HG02798 (cell line): ENCODE results near the gene PDE11A.
A peak's percentile ranks its signal among the peaks of the same experiment; 100 is the strongest.

Source experiments
- ATAC-seq: cut with Tn5 transposase; IDR thresholded peaks from one replicate; pipeline ENCODE4 v1.9.1; 2021; ENCODE audit warnings: mild to moderate bottlenecking; ENCODE audit not compliant: unreplicated experiment, poor library complexity

PDE11A gene

DNA sequence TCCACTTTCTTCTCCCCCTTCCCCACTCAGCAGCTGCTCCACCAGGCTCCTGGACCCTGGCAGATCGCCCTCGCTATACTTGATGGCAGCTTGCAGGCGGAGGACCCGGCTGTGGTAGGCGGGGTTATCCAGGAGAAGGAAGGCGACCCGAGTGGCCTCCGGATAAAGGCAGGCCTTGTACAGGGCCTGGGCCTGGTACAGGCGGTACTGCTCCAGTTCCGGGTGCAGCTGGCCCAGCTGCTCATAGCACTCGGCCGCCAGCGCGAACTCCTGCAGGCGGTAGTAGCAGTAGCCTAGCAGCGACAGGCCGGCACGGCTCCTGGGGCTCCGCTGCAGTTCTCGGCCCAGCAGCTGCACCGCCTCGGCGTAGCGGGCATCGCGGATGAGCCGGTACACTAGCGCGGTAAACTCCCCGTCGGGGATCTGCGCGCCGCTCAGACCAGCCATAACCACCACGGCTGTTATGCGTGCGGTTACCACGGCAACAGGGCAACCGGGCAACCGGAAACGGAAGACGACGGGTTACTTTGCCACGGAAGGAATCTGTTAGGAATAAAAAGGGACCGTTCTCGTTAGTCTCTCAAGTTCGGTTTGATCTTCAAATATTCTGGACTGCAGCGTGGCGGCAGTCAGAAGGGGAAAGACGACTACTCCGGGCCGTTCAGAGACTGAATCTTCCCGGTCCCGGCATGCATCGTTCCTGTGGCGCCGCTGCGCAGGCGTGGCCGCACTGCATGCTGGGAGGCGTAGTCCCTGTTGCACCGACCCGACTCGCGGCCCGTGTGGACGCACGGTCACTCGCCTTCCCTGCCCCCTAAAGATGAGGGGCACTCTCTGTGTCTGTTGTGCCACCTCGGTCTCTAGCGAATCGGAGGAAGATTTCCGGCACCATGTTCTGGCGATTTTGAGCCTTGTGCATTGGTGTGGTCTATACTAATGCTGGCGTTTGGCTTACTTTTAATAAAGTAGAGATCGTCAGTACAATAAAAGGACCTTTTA is 454.0 kb downstream of the PDE11A start:
- ATAC-seq = peak; percentile 98

DNA sequence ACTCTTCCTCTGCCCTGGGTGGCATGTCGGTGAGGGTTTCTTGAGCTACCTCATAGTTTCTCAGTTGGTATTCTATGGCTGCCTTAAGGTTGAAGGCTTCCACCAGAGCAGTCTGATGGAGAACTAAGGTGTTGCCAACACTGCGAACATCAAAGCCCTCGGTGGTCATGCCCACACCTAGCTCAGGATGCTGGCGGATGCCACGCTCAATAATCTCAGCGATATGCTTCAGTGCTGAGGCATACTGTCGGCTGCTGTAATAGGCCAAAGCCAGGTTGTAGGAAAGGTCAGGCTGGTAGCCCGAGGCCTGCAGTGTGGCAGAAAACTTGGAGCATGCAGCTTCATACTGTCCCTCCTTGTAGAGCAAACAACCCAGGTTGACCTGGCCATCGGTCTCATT is 454.7 kb downstream of the PDE11A start:
- no peak for ATAC-seq

DNA sequence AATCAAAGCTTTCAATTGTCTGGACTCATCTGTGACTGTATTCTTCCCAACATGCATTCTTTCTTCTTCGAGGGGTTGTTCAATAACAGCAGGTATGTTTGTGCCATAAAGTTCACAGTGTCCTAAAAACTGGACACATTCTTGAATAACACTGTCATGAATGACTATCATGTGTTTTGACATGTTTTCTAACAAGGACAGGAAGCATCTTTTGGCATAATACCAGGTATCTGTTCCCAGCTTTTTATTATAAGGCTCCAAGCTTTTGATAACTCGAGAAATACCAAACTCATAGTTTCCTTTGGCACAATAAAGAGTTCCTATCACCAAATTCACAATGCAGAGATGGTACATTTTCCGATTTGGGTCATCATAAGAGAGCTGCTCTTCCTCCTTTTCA is 455.8 kb downstream of the PDE11A start:
- no peak for ATAC-seq

DNA sequence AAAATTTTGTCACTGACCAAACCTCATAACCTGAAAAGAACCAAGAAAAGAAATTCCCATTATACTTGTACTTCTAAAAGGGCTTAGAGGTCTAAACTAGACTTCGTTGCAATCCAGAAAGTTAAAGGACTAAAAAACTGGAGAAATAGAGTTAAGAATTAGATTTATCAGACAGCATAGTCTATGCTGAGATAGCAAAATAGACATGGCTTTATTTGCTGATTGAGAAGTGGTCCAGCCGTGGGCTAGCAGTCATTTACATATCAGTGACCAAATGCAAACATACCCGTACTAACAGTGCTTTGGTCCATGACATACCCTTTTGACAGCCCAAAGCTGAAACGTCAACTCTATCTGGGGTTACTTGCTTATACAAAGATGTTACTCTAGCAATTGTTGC is 456.5 kb downstream of the PDE11A start:
- ATAC-seq = no peak

DNA sequence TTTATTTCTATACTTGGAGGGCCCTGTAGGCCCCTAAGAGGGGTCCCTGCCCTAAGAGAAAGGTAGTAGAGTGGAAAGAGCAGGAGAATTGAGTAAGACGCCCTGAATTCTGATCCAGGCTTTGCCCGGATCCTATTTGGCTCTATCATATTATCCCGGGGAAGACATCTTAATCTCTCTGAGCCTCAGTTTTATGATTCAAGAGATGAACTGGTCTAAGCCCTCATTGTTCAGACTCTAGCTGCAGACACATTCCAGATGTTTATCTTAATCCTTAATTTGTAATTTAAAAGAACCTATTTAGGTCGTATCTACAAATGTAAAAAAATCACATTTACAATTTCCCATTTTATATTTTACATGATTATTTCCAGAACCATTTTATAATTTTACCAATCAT is 459.9 kb downstream of the PDE11A start:
- no peak for ATAC-seq

DNA sequence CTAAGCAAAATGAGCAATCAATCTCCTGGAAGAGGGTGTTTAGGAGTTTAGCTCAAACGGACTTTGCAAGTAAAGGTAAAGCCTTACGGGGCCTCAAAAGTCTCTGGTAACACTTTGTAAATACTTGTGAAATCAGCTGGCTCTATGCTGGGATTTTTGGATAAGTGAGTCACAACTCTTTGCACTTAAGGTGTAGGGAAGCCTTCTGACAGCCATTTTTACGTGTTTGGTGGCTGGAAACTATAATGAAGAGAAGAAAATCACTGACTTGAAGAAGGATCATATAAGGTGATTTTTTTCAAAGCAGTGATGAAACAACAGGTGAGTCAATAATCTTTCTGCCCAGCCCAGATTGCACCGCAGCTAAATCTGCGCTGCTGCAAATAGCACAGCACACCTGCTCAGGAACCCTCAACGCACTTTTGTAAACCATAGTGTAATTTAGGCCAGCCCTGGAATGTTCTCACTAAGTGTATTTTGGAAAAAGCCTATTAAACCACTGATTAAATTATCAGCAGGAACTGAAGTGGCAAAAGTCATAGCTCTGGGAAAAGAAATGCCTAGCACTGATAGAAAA is 461.2 kb downstream of the PDE11A start:
- ATAC-seq = no peak

DNA sequence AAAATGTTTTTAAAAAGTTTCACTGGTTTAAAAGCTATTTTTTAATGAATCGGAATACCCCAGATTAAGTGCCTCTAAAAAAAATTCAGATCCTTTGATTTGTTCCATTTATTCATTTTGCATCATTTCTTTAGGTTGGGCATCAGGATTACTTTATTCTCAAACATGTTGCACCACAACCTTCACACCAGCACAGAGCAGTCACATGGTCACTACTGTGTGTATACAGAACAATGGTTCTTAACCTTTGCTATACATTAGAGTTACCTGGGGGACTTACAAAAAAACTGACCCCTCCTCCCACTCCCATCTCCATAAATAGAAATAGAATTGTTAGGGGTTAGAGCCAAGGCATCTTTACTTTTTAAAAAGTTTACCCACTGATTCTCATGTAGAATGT is 461.8 kb downstream of the PDE11A start:
- ATAC-seq = no peak

DNA sequence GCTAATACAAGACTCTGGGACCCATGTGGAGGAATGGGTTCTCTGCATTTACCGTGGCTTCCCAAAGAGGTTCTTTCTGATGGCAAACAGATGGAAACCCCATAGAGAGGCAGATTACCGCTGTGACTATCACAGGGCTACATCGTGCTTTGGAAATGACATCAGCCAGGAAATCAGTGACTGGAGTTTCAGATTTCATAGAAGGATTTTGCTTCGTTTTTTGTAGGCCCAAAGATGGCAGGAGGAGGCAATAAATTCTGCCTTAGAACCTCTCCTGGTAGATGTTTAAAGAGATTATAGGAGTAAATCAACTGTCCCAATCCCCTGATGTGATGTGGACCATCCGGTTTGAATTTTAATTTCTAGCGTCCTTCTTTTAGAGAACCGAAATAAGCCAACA is 465.9 kb downstream of the PDE11A start:
- no peak for ATAC-seq

DNA sequence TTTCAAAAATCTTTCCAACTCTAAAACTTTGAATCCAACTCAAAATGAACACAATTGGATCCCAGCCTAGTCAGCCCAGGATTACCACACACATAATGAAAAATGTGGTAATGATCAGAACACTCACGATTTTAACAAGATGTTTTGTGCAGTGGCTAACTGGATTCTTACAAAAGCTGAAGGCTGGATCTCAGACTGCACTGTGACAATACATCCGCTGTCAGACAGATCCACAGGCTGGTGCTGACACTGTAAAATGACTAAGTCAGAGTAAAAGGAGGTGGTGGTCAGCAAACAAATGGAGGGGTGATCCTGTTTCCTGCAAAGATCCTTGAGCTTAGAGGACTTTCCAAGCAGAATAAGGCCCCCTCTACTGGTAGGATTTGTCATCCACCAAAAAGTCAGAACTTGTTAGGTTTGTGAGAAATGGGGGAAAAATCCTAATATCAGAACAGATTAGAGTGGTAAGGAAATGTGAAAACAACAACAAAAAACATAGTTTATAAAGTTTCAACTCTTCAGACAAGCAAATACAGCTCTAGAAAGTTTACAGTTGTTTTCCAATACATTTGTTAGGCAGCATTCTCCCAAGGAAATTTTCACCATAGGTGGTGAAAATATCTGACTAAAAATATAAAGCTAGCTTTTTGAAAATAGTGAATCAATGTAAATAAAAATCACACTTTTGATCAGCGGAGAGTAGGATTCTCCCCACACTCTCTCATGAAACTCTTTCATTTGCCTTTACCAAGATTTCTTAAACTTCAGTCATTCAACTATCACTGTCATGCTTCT is 468.1 kb downstream of the PDE11A start:
- no peak for ATAC-seq

DNA sequence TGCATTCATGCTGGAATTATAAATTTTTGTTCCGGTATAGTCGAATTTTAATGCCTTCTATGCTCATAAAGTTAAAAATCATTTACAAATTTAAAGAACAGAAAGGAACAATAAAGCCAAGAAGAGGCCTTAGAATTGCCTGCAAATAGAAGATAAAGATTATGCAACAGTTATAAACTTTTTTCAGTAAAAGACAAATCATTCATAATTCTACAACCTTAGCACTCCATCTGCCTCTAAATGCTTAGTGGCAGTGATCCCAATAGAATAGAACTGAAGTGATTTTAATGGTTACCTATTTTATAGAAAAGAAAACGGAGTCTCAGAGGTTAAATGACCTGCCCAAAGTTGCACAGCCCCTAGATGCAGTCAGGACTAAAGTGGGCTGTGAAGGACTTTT is 468.8 kb downstream of the PDE11A start:
- ATAC-seq = no peak

DNA sequence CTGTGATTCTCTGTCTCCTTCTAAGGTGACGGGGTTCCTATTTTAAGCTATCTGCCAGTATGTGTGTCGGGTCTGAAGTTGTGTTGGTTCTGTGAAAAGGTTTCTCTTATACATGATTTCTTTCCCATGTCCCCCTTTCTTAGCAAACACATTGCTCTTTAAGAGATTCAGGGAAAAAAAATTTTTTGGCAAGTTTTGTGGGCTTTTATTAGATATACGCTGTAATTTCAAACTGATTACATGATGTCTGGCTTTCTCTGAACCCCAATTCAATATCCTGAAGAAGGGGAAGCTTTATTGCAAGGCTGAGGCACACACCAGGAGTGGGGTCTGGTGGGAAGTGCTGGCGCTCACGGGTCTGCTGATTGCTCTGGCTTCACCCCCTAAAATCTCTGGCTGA is 469.4 kb downstream of the PDE11A start:
- ATAC-seq = no peak

DNA sequence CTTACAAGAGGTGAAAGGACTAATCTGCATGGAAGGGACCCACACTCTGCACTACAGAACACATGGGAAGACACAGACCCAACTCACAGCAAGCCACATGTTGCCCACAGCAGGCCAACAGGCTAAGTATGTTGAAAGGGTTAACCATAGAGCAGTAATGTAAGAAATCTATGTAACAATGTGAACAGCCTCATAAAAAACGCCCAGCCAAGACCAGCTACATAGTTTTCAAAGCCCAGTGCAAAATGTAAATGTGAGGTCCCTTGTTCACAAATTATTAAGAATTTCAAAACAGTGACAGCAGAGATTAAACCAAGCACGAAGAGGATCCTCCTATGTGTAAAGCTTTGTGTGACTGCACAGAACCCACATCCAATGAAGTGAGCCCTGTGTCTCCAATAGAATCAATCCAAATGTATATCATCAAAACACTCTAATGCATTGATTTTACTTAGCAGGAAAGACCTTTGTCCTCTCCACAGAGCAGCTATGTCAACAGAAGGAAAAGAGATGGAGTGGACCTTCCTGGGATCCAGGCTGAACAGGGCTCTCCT is 469.9 kb downstream of the PDE11A start:
- no peak for ATAC-seq

DNA sequence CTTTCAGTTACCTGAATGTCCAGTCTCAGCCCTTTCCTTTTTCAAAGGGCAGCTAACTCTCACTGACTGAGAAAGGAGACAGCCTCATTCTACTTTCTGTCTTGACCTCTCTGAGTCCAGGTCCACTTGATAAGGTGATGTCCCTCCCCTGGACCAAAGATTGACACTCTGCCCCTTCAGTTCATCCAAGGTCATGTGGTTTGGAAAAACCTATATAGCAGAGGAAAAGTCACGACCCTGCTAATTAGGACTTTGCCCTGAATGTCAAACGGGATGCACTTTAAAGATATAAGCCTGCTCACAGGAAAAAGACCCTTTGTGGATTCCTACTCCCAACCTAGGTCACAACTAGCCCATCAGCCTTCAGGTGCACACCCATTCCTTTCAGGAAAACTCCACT is 471.7 kb downstream of the PDE11A start:
- ATAC-seq = no peak

DNA sequence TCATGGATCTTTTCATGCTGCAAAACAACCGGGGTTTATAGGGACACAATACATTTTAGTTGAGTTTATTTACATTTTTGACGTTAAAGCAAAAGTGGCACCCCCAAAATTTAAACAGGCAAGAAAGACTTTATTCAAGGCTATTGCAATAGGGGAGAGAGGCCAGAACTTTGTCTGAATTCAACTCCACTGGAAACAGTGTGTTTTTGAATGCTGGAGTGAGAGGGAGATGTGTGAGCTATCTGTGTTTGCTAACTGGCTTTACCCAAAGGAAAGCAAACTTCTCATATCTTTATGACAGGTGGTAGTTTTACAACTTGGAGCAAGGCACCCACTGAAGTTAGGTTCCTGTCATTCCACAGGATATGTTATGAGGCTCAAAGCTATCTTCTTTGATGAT is 472.6 kb downstream of the PDE11A start:
- ATAC-seq = no peak

DNA sequence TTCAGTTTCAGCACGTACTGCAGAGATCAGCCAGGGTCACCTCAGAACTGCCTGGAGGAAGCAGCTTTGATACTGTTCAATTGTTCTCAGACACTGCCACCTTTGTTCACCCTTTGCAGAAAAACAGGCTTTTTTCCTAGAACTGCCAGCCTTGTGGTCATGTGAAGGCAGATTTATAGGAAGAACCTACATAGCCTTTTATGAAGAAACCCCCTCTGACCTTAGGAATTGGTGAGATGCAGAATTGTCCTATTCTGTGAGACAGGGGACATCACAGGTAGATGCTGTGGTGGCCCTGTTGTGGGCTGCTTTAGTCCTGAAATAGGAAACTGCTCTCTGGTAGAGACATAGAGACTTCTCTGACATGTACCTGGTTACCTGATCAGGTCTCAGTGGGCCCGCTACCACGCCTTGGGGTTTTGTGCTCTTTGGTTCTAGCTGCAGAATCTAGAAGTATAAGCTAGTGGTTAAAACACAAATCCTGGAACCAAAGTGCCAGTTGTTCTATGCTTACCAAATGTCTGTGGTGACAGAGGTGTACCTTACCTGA is 473.4 kb downstream of the PDE11A start:
- ATAC-seq = no peak

DNA sequence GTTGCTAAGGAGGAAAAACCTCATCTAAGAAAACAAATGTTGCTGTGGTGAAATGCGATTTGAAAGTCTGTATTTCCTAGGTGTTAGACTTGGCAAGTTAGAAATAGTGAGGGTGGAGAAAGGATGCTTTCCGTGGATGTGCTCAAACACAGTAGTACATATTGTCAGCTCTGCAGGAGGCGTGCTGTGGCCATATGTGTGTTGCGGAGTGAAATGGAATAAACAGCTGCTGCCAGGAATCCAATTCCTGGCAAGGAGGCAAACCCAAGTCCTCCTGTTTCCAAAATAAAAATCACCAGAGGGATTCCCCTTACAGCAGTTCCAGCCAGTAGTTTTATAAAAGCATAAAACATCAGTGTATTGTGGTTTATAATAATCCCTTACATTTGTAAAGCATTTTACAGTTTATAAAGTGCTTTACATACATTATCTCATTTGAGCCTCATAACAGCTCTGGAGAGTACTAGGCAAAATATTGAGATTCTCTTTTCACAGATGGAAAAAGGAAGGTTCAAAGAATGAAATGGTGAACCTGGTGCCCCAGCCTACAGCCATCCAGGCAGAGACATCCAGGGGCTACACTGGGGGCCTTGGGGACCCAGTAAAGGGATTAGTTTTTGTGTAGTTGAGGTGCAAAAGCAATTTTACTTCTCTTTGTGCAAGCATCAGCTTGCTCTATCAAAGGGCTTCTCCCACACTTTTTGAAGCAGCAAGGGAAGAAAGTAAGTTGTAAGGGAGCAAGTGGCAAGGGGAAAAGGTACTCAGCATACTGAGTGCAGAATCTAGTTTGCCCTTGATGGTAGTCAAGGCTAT is 474.0 kb downstream of the PDE11A start:
- no peak for ATAC-seq

DNA sequence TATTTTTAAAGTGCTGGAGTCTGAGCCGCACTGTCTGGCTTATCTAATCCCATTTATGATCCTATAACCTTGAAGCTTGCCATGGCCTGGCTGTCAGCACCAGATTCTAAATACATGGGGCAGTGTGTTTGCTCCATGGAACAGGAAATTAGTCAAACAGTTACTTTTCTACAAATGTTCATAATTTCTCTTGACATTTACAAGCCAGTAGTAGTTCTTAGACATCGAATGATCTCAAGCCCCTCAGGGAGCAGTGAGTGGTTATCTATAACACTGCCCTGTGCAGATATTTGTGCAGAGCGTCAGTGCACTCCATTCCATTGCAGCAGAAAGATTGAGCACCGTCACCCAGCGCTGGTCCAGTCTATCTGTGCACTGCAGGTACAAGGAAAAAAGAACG is 474.8 kb downstream of the PDE11A start:
- ATAC-seq = no peak

DNA sequence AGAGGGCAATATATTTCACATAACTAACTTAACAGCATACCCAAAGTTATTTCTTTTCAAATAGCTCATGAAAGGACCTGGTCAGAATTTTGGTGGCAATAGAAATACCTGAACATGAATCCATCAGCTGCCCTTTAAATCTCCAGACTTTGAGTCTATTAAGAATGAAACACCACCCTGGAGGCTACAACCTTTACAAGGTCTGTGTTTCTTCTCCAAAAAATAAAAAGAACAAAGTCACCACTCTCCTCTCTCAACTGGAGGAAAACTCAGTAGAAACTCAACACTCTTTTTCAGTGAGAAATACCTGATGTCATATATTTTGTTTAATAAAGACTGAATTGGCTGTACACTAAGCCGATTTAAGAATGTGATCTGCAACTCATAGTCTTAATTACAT is 475.7 kb downstream of the PDE11A start:
- no peak for ATAC-seq

DNA sequence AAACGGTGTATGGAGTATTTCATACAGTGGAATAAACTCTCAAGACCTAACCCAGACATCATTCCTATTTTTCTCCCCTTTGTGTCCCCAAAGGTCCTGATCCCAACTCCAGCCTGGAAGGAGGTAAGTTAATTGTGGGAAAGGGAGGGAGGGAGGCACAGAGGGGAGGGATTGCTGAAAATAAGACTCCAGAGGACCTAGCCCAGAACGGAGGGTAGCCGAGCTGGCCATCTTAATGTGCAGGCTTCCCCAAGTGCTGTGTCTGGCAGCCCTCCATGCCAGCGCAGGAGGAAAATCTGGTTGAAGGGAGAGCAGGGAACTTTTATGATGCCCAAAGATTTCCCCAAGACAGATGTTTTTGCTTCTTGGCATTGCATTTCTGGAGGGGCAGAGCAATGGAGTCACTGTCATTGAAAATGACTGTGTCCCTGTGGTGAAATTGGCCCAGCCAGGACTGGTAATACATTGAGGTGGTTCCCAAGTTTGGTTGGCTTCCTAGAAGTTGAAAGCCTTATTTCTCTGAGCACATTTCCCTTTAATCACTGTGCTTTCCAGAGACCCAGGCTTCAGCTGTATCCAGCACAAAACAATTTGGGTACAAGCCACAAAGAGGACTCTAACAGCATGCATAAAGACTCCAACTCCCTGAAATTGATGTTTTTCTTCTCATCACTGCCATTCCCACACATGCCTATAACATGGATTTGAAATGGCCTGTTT is 477.3 kb downstream of the PDE11A start:
- no peak for ATAC-seq
